ENCODE results near the gene SEC14L5. TPM values are rescaled to one million over a fixed set of nuclear protein-coding genes. Genes with fewer than 3 reads are reported as not detected.

The SEC14L5 gene
- total and polyA plus RNA-seq, 10 donors: 0.06 to 0.94 (median 0.26) TPM; not detected in 1

GRCh38 chr16:5046914-5047313 is 88.8 kb downstream of the SEC14L5 start:
- no peak overlapping the region for H3K4me3 ChIP-seq
- intact Hi-C loops (cut with DNase I; ENCODE audit: low total_unique reads): no loop called here
- H3K4me1 ChIP-seq: no peaks in the 10 kb centered on the region
- peak; percentile 16 for DNase-seq
- 84 to 88% (median 86%) methylated on average over 2 of the region's 2 CpGs for WGBS, 5 donors
- no peak overlapping the region for H3K27ac ChIP-seq
- H3K27me3 ChIP-seq (replicated peaks in 1 of 7): no peaks in the 10 kb centered on the region
- peaks cover 0 to 9% (median 0%) of the 10 kb centered on the region in 8 donors for H3K9me3 ChIP-seq
- no peak for TF ChIP-seq CTCF (IDR thresholded peaks at IDR 0.05 in 8 of 11, conservative IDR thresholded peaks at IDR 0.05 in 3 of 11)
- no peak for TF ChIP-seq POLR2AphosphoS5 (IDR thresholded peaks at IDR 0.05)
- TF ChIP-seq POLR2A (IDR thresholded peaks at IDR 0.05): no peak
- H3K36me3 ChIP-seq: peaks cover 0 to 22% (median 0%) of the 10 kb centered on the region in 6 donors

DNA sequence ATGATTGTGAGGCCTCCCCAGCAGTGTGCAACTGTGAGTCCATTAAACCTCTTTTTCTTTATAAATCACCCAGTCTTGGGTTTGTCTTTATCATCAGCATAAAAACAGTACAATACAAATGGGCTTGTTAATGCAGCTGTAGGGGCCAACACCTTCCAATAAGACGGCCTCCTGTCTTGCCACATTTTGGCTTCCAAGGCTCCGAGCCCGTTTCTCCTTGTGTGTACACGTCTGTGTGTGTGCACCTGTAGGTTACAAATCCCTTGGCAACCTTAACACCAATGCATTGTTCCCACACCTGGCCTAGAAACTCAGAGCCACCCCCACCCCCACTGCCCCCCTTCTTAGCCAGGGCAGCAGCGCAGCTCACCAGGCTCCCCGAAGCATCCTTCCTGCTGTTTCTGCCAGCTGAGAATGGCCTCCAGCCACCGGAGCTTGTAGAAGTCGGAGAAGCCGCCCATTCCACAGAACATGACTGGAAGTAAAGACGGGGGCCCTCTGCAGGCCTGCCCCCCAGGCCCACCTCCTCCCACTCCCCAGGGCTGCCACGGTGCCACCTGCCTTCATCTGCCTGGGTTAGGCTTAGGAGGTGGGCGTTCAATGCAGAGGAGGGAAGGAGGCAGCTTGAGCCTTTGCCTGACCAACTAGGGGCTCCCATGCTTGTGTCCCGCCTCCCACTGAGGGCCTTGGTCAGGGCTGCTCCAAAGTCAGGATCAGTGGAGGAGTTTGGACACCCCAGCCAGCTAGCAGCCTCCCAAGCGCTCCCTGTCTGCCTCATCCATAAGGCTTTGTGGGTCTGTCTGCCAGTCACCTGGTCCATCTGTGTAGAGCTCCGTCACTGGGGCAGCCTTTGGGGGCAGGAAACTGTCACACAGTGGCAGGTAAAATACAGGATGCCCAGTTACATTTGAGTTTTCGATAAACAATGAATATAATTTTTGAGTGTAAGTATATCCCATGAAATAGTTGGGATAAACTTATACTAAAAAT is 97.0 kb downstream of the SEC14L5 start:
- no peak overlapping the region for H3K27ac ChIP-seq
- WGBS, 5 donors: 88 to 93% (median 89%) methylated on average over 14 to 16 of the region's 16 CpGs
- intact Hi-C loops (cut with DNase I; ENCODE audit: low total_unique reads): no loop called here
- peaks cover 0 to 17% (median 4%) of the 10 kb centered on the region in 6 donors for H3K4me1 ChIP-seq
- no peaks in the 10 kb centered on the region for H3K27me3 ChIP-seq (replicated peaks in 1 of 7)
- DNase-seq: peak; percentile 61
- no peak for TF ChIP-seq POLR2AphosphoS5 (IDR thresholded peaks at IDR 0.05)
- no peak for TF ChIP-seq POLR2A (IDR thresholded peaks at IDR 0.05)
- no peak for TF ChIP-seq CTCF (IDR thresholded peaks at IDR 0.05 in 8 of 11, conservative IDR thresholded peaks at IDR 0.05 in 3 of 11)
- H3K9me3 ChIP-seq: peaks cover 0 to 4% (median 0%) of the 10 kb centered on the region in 8 donors
- H3K36me3 ChIP-seq: no peaks in the 10 kb centered on the region
- no peak overlapping the region for H3K4me3 ChIP-seq

- Histone ChIP-seq H3K9me3 (no peaks in the 10 kb centered on the region), H3K4me1 (peaks cover 0 to 17% (median 4%) of the 10 kb centered on the region in 6 donors), H3K36me3 (no peaks in the 10 kb centered on the region), H3K4me3 (no peak overlapping the region), H3K27me3 (replicated peaks in 1 of 7) (no peaks in the 10 kb centered on the region), H3K27ac (no peak overlapping the region)
- intact Hi-C loops (cut with DNase I; ENCODE audit: low total_unique reads): no loop called here
- peak; percentile 80 for DNase-seq
- WGBS, 5 donors: 5 to 13% (median 6%) methylated on average over 11 of the region's 11 CpGs
- TF ChIP-seq CTCF (IDR thresholded peaks at IDR 0.05 in 8 of 11, conservative IDR thresholded peaks at IDR 0.05 in 3 of 11) (peak in 10 of 11 experiments; percentile 9 to 62 (median 40)), POLR2A (IDR thresholded peaks at IDR 0.05) (no peak), POLR2AphosphoS5 (IDR thresholded peaks at IDR 0.05) (no peak)
Measured at GRCh38 chr16:5056352-5056751, 98.2 kb downstream of the SEC14L5 start.

DNA sequence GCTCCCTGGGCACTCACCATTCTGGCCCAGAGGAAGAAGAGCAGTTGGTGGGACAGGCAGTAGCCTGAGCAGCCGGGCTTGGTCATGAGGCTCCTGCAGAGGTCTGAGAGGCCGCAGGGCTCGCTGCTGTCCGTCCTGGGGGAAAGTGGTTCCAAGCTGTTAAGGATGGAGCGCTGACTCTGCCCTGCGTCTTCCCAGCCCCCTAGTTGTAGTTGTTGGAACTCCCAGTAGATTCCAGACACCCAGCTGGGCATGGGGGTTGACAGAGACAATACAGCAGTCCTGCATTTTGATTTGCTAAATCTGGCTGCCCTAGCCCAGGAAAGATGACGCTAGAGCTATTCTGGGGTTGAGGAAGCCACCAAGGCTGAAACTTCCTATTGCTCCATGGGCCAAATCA is 100.3 kb downstream of the SEC14L5 start:
- intact Hi-C loops (cut with DNase I; ENCODE audit: low total_unique reads): no loop called here
- peak; percentile 70 for DNase-seq
- Histone ChIP-seq H3K27me3 (replicated peaks in 1 of 7) (no peaks in the 10 kb centered on the region), H3K4me3 (peak overlapping the region in 1 of 8 donors; percentile 9), H3K36me3 (no peaks in the 10 kb centered on the region), H3K27ac (peak overlapping the region in 4 of 8 donors; percentile 13 to 57 (median 48)), H3K4me1 (peaks cover 0 to 17% (median 4%) of the 10 kb centered on the region in 6 donors), H3K9me3 (no peaks in the 10 kb centered on the region)
- 64 to 84% (median 66%) methylated on average over 3 to 7 of the region's 7 CpGs for WGBS, 5 donors
- TF ChIP-seq POLR2A (IDR thresholded peaks at IDR 0.05) (no peak), POLR2AphosphoS5 (IDR thresholded peaks at IDR 0.05) (peak in 1 of 3 donors; percentile 17), CTCF (IDR thresholded peaks at IDR 0.05 in 8 of 11, conservative IDR thresholded peaks at IDR 0.05 in 3 of 11) (peak in 6 of 11 experiments; percentile 20 to 42 (median 32))

All from spleen (tissue), 11 donors.